ENCODE data around the gene DFFB. TPM values are rescaled to one million over a fixed set of nuclear protein-coding genes. Genes with fewer than 3 reads are reported as not detected.

DFFB gene
- total and polyA plus RNA-seq, 2 of the 13 experiments (the other 11 are each of a cell fraction or from before 2014, with no cell fraction given), result 4.6 to 9.3 TPM

- Histone ChIP-seq H4K20me1 (ENCODE audit: insufficient read depth, low read length) (no peaks in the 10 kb centered on the region), H3K9me3 (ENCODE audit: low read length) (no peaks in the 10 kb centered on the region), H3K79me2 (ENCODE audit: insufficient read depth, low read length) (no peaks in the 10 kb centered on the region), H3K4me3 (replicated peaks in 1 of 3; ENCODE audit: insufficient read depth in 1 of 3, low read depth in 2 of 3, low read length in 3 of 3) (no peak overlapping the region), H3K27ac (ENCODE audit: extremely low read length, insufficient read depth, low read length) (no peak overlapping the region), H3K36me3 (replicated peaks in 1 of 2; ENCODE audit: control insufficient read depth in 1 of 2, insufficient read depth in 2 of 2, low read length in 2 of 2) (peaks cover 16 to 33% of the 10 kb centered on the region in 2 experiments; a peak in 4 of 5 replicates), H3K4me2 (ENCODE audit: low read depth, low read length) (no peak overlapping the region), H3K9ac (ENCODE audit: insufficient read depth, low read depth, low read length) (no peak overlapping the region), H2AFZ (ENCODE audit: low read length) (no peak overlapping the region), H3K27me3 (ENCODE audit: control insufficient read depth in 1 of 2, insufficient read depth in 2 of 2, low read length in 2 of 2) (no peaks in the 10 kb centered on the region), H3K4me1 (ENCODE audit: insufficient read depth, low read length) (0 out of 2 replicates have a peak, but pooled peaks cover 6% of the 10 kb centered on the region)
- TF ChIP-seq, protein P1, sequence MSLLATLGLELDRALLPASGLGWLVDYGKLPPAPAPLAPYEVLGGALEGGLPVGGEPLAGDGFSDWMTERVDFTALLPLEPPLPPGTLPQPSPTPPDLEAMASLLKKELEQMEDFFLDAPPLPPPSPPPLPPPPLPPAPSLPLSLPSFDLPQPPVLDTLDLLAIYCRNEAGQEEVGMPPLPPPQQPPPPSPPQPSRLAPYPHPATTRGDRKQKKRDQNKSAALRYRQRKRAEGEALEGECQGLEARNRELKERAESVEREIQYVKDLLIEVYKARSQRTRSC (CRISPR knock-in tag; IDR thresholded peaks at IDR 0.05; ENCODE audit: low read depth), result no peak
- TF ChIP-seq MBD4 (IDR thresholded peaks at IDR 0.05; ENCODE audit: borderline replicate concordance, low read length) (no peak), ZNF367 (CRISPR knock-in tag; IDR thresholded peaks at IDR 0.05; ENCODE audit: borderline replicate concordance) (no peak), TAF15 (IDR thresholded peaks at IDR 0.05; ENCODE audit: low read depth, low read length, poor library complexity, severe bottlenecking) (no peak), ZMYM2 (CRISPR knock-in tag; IDR thresholded peaks at IDR 0.05) (no peak), TP53 (CRISPR knock-in tag; conservative IDR thresholded peaks at IDR 0.05) (no peak), ZNF263 (CRISPR knock-in tag; IDR thresholded peaks at IDR 0.05) (no peak), NR2C2 (CRISPR knock-in tag; IDR thresholded peaks at IDR 0.05; ENCODE audit: borderline replicate concordance) (no peak), ARID2 (CRISPR knock-in tag; IDR thresholded peaks at IDR 0.05; ENCODE audit: borderline replicate concordance) (no peak), HNRNPUL1 (IDR thresholded peaks at IDR 0.05; ENCODE audit: low read depth, low read length) (no peak), ZNF720 (CRISPR knock-in tag; IDR thresholded peaks at IDR 0.05) (no peak), TBX3 (IDR thresholded peaks at IDR 0.05; ENCODE audit: borderline replicate concordance) (no peak), PLRG1 (conservative IDR thresholded peaks at IDR 0.05) (no peak), DMAP1 (CRISPR knock-in tag; IDR thresholded peaks at IDR 0.05) (no peak), PRPF4 (IDR thresholded peaks at IDR 0.05; ENCODE audit: low read depth, low read length, poor library complexity, severe bottlenecking) (no peak), ZNF530 (CRISPR knock-in tag; IDR thresholded peaks at IDR 0.05; ENCODE audit: low read depth) (no peak)
- ATAC-seq (no peak), DNase-seq (ENCODE audit: low spot score) (no peak), FAIRE-seq (no peak)
- in situ Hi-C loops (cut with HindIII; ENCODE audit: extremely low pct_ligation_motif_present, low pct_unique_long_range_greater_than_20kb), result no loop called here
- CTCF ChIA-PET (ENCODE audit: low intra/inter-chr PET ratio, low total read pairs), result no interaction called here
- WGBS (ENCODE audit: low lambda C conversion rate), result 97% methylated on average over 13 of the region's 13 CpGs
- POLR2A ChIA-PET, result interaction anchor here (1.0 kb wide), 1 partner anchor 16 kb away, joined by 3 read pairs; no protein-coding TSS in a partner anchor
- intact Hi-C loops (cut with micrococcal nuclease; ENCODE audit: unreplicated experiment), result no loop called here
- BruUV-seq (replicated peaks), result no TSS peak
Measured at GRCh38 chr1:3884966-3885365, 27.7 kb downstream of the DFFB start.

All from HepG2 (cell line).